Activated T-cell treated with anti-CD3 and anti-CD28 coated beads, Interleukin-2, amount 50 U/mL, for 48 hours (primary cell): ENCODE measurements around the gene DOCK2.
A peak's percentile ranks its signal among the peaks of the same experiment; 100 is the strongest.
"Not testable (repeated sequence)": the region's sequence is repeated elsewhere in the genome, so short reads cannot be mapped to it uniquely, and the experiment has no call there.

Experiments used
- DNase-seq, 2 experiments: peaks; one replicate each; pipeline ENCODE4 v3.0.0-alpha.2; 2020

Gene DOCK2

DNA sequence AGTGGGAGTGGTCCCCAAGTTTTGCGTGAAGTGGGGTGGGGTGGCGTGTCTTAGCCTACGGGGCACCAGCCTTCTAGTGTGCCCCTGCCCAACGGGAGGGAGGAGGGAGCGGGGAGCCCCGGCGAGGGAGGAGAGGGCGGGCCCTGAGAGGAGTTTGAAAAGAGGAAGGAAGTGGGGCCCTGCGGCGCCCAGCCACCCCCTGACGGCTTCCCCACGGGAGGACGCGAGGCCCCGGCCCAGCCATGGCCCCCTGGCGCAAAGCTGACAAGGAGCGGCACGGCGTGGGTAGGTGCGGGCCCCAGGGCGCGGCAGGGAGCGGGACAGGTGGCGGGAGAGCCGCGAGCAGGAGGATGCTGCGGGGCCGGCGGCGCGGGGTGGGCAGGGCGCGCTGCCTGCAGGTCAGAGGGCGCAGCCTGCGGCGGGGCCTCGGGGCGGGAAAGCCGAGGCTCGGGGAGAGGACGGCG lies at the start of gene DOCK2:
Gene DOCK2, plus strand, starts transcription at position 191 of the 464 bp plus-strand sequence. Its CDS starts 52 bp downstream, at position 243.
- peak; percentile 82 to 84 for DNase-seq

DNA sequence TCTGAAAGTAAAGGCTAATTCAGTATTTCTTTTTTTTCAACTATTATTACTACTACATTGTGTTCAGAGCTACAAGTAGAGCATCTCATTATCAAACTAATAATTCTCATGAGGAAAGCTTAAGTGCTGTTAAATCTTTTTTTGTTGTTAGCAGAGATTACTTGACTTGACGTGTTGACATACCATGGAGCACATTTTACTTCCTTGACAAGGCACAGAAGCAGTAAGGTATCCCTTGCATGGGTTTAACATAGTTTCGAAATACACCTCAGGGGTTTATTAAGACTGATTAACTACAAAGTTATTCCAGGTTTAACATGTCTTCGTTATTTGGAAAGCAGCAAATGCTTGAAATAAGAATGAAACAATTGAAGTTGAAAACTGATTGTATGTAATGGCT lies 46.5 kb upstream of the DOCK2 start:
- no peak for DNase-seq

DNA sequence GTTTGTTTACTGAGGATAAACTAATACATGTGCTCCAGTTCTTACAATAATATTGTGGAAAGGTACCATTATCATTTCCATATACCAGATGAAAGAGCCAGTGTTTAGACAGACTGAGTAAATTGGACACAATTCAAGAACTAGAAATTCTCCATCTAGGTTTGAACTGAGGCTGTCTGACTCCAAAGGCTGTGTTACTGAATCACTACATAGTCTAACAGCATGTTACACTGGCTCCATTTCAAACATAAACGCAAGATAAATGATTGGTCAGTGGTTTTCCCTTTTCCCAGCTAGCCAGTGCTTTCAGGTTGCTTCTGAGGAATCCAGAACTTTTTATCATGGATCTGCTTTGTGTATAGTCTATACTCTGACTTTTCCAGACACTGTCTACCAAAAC lies 45.4 kb upstream of the DOCK2 start:
- DNase-seq: no peak

DNA sequence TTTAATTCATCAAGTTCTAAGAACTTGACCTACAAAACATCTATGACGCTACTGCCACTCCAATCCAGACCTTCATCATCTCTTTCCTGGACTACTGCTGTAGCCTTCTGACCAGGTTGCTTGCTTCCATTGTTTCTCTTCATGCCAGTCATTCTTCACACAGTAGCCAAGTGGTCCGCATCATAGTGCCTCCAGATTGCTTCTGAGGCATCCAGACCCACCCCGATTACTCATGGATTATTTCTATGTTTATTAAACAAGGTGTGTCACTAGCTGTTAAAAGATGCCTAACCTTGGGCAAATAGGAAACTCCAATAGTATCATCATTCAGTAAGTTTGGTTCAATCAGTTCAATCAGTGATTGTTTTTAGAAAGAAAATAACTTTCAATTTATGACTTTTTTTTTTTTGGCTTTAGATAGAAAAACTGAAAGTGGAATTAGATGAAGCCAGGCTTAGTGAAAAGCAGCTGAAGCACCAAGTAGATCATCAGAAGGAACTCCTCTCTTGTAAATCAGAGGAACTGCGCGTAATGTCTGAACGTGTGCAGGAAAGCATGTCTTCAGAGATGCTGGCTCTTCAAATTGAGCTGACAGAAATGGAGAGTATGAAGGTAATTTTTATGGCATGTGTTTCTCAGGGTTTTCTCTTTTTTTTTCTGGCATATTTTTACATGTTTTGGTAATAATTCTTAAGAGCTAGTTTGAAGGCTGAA lies 44.0 kb upstream of the DOCK2 start:
- DNase-seq: no peak

DNA sequence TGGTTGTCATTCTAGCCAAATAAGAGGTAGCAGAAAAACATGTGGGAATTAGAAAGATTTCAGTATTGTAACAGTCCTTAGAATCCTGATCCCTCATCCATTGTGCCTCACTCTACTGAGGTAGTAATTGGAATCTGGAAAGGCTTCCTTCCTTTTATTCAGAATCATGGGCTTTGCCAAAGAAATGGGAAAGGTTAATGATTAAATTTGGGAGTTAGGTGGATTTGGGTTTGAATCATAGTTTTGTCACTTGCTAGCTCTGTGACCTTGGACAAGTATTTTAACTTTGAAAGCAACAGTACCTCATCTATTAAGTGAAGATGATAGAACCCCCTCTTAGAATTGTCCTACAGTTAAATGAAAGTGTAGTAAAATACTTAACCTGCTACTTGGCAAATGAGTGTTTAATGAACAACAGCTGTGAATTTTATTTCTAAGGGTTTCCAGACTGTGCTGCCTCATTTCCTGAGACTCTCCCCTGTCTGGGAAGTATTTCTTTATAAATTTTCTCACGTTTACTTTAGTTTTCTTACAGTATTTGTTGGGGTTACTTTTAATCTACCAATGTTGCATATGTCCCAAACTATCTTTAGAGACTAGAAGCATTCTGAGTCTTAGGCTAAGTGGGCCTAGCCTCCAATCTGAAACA lies 41.8 kb upstream of the DOCK2 start:
- DNase-seq: no peak

DNA sequence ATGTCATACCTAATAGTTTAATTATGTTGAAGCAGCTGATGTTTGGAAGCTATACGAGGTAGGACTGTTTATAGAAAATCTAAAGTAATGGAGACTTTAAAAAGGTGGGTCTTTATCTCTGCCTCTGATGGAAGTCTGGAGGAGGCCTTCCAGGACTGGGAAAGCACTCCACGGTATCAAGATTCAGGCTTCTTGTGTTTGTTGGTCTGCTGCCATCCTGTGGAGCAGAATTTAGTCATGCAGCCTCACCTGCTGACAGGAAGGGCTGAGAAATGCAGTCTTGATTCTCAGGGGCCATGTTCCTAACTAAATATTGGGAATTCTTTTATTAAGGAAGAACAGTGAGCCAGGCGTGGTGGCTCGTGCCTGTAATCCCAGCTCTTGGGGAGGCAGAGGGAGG lies 37.6 kb upstream of the DOCK2 start:
- no peak for DNase-seq

DNA sequence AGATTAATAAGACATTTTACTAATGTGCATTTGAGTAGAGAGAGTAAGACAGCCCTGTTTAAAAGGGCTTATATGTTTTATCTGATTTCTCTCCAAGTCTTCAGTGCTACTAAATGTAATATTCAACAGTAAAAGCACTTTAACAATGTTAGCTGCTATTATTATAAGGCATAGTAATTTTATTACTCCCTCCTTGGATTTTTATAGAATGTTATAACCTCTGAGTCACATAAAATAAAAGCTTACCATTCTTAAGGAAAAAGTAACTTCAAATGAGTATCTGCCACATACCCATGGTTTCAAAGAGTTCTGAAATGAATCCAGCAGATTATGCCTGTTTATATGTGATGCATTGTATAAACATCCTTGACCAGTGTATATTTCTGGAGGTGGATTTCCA lies 34.5 kb upstream of the DOCK2 start:
- DNase-seq: no peak

DNA sequence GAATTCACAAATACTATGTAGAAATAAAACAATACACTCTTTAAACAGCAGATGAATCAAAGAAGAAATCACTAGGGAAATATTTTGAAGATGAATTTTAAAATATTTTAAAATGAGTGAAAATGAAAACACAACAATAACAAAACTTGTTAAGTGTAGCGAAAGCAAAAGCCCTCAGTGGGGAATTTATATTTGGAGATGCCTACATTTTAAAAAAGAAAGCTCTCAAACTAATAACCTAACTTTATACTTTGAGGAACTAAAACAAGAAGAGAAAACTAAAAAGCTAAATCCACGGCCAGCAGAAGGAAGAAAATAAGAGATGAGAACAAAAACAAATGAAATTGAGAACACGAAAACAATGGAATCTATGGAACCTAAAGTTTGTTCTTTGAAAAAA lies 30.8 kb upstream of the DOCK2 start:
- no peak for DNase-seq

DNA sequence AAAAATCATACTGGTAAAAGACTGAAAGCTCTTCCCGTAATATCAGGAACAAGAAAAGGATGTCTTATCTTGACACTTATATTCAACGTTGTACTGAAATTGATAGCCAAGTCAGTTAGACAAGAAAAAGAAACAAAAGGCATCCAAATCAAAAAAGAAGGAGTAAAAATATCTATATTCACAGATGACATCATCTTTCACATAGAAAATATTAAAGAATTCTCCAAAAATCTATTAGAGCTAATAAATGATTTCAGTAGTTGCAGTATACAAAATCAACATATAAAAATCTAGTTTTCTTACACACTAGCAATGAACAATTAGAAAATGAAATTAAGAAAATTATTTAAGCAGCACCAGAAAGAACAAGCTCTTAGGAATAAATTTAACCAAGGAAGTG lies 29.2 kb upstream of the DOCK2 start:
- DNase-seq: no peak

DNA sequence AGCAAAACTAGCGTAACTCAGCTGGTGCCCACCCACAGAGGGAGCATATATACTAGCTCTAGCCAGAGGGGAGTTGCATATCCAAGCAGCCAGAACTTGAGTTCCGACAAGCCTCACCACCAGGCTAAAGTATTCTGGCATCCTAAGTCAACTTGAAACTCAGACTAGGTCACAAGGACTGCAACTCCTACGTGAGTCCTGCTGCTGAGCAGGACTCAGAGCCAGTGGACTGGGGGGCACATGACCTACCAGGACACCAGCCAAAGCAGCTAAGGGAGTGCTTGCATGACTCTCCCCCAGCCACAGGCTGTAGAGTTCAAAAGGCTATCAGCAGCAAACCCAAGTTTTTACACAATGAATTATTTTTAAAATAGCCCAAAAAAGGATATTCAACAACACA lies 27.4 kb upstream of the DOCK2 start:
- no peak for DNase-seq

DNA sequence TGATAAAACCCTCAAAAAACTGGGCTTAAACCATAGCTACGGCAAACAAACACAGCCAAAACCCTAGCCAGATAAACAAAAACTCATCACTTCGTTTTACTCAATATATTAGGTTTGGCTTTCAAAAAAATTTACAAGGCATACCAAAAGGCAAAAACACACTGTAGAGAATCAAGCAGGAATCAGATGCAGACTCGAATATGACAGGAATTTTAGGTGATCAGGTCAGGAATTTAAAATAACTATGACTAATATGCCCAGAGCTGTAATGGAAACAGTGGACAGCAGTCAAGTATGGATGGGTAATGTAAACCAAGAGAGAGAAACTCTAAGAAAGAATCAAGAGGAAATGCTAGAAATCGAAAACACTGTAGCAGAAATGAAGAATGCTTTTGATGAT lies 26.5 kb upstream of the DOCK2 start:
- no peak for DNase-seq

DNA sequence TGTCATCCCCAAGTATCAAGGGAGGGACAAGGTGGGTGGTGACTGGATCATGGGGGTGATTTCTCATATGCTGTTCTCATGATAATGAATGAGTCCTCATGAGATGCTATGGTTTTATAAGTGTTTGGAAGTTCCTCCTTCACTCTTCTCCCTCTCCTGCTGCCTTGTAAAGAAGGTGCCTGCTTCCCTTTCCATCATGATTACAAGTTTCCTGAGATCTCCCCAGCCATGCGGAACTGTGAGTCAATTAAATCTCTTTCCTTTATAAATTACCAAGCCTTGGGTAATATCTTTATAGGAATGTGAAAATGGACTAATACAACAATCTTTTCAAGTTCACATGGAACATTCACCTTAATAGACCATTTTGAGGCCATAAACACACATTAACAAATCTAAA lies 21.5 kb upstream of the DOCK2 start:
- no peak for DNase-seq

DNA sequence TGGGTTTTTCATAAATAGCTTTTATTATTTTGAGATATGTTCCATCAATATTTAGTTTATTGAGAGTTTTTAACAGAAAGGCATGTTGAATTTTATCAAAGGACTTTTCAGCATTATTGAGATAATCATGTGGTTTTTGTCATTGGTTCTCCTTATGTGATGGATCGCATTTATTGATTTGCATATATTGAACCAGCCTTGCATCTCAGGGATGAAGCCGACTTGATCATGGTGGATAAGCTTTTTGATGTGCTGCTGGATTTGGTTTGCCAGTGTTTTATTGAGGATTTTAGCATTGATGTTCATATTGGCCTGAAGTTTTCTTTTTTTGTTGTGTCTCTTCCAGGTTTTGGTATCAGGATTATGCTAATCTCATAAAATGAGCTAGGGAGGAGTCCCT lies 12.8 kb upstream of the DOCK2 start:
- DNase-seq: not testable (repeated sequence)

DNA sequence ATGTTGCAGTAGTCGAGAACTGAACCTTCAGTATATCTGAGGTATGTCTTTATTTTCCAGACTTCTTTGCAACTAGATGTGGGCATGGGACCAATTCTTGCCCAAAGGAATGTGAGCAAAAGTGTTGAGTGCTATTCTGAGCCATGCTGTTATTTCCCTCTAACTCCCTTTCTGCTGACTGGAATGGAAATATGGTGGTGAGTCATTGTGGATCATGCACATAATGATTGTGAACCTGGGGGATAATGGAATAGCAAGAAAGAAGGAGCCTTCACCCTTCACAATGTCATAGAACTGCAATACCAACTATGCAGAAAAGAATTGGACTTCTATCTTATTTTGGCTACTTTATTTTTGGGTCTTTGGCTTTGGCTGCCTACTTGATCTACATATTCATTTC lies 10.3 kb upstream of the DOCK2 start:
- no peak for DNase-seq

DNA sequence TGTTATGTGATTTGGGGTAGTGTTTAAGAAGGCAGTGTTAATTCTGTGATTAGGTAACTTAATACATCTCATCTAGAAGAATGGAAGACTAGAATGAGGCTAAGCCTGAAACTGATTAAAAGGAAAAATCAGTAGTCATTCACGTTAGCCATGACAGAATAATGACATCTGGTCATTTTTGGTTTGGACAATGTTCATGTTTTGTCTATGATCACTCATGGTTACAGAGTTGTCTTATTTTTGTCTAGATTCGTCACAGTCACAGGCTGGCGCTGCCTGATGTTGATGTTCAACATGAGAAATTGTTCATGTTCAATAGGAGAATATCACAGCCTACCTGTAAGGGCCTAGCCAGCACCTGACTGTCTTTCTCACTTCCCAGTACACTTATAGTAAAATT lies 9.5 kb upstream of the DOCK2 start:
- no peak for DNase-seq

DNA sequence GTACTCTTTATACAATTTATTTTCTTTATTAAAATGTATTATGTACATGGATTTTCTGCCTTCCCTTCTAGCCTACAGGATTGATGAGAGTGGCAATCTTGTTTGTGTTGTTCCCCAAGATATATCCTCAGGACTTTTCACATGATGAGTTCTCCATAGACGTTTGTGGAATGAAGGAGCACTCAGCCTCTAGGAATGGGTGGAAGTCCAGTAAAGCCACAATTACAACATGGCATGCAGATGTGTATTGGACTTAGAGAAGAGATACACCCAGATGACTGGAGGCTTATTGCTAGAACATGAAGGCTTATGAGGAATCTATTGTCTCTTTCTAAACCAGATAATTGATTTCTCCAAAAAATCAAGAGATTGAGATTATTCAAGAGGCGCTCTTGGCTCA lies 8.2 kb upstream of the DOCK2 start:
- no peak for DNase-seq

DNA sequence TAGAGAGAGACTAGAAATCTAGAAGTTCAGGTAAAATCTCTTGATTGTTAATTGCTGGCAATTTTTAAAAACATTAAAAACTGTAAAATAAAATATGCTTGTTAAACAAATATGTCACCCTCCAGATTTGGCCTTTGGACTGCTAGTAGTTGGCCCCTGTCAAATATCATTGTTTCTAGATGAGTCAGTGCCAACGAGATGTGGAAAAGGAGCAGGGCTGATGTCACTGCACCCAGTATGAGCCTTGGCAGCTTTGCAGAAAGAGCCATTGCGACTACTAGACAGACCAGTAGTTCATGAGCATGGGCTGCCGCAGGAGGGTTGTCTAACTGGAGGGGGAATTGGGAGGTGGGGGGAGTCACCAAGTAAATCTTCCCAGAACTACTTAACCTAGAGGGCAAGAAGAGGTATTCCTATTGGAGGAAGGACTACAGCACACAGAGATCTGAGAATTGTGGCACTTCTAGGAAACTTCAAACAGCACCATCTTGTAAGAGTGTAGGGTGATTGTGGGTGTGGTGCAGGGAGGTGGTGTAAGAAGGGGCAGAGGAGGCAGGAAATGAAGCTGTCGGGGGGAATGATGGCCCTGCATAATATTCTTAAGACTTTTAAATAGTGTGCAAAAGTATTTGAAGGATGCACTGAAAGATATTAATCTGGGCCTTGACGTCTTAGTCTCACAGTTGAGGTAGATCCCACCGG lies 7.1 kb upstream of the DOCK2 start:
- no peak for DNase-seq

DNA sequence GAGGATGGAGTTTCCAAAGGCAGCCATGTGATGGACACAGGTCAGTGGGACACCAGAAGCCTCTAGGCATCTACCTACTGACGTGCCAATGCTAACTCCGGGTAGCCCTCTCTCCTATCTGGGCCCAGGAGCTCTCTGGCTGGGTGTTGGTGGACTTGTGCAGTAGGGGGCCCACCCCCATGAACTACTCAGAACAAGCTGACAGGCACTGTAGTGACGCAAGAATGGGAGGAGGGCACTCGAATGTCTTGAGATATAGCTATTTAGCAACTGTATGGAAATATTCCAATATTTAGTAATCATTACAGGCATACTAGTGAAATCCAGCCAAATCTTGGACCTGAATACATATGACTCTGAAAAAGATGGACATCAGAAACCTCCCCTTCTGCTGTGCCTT lies 5.7 kb upstream of the DOCK2 start:
- no peak for DNase-seq

DNA sequence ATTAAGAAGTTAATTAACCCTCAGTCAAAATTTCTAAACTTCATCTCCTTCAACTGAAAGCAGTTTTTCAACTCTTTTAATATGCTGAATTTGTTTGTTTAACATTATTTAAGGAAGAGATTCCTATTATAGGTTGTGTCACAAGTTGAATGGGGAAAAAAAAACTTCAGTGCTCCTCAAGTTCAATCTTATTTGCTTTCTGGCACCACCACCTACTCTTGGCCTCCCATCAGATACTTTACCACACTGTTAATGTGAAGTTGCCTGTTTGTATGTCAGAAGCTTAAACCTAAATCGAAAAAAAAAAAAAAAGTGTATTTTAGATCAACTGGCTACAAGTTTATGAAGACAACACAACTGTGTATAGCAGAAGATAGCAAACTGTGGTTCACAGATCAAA lies 4.1 kb upstream of the DOCK2 start:
- DNase-seq: no peak

DNA sequence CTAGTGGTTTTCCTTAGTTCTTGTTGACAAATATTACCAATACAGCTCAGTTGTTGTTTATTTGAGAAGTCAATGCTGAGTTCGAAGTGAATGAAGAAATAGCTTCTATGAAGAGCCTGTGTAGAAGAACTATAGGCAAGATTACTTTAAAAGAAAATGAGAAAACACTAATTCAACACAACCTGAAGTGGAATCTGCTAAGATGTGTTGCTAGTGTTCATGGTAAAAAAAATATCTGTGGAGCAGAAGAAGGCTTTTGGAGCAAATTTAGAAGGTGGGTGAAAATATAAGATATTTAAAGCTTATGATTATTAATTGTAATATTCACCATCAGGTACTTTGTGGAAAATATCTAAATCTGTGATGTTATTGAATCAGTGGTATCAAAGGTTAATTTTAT lies 2.5 kb upstream of the DOCK2 start:
- no peak for DNase-seq

DNA sequence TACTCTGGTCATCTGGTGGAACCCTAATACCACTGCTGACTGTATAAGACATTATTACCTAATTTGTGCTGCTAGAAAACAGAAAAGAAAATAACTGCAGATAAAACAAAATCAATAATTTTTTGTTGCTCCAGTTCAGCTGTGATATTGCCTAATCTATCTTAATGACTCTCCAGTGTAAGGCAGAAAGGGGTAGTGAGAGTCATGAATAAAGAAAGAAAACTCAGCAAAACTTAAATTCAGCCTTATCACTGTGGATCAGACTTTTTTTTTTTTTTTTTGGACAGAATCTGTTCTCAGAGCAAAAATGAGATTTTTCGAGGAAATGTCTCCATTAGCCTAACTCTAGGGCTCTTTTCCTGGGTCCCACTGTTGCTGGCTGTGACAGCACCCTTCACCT lies 1.1 kb upstream of the DOCK2 start:
- no peak for DNase-seq

DNA sequence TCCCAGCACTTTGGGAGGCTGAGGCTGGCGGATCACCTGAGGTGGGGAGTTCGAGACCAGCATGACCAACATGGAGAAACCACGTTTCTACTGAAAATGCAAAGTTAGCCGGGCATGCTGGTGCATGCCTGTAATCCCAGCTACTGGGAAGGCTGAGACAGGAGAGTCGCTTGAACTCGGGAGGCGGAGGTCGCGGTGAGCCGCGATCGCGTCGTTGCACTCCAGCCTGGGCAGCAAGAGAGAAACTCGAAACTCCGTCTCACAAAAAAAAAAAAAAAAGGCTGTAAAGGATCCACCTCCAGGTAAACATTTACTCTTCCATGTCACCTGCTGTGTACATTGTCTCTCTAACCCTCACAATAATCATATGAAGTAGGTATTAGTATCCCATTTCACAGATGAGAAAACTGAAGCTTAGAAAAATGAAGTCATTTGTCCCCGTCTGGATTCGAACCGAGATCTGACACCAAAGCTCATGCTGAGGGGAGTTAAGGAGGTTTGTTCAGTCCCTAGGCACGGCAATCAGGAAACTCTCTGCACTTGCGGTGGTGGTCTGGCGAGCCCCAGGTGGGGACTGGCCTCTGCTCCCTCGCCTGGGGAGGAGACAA lies 494 bp upstream of the DOCK2 start:
- no peak for DNase-seq

DNA sequence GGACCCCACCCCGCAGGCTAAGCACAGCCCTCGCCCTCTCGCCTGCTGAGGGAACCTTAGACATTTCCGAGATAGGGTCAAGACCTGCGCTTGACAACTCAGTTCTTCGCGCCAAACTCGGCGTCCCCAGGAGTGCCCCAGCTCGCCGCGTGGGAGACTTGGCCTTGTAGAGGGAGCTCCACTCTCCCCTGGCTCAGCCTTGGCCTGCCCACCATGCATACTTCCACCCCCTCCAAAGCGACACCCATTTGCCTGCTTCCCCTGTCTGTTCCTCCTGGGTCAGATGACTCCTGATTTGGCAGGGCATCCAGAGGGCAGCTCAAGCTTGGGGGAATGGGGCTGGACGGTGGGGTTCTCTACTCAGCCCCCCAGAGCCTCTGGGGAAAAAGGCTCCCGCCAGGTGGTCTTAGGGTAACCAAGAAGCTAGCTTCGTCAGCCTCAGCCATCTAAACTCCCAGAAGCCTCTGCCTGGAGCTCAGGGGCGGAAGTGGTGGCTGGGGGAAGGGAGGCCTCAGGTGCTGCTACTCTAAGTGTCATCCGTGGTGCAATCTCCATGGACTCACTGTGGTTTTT lies 560 bp downstream of the DOCK2 start:
- DNase-seq: peak; percentile 82 to 85
